ENCODE results near the gene TWIST2.

GRCh38 chr2:238925281-238925680, 77.4 kb downstream of the TWIST2 start:
- TF ChIP-seq CTCF (IDR thresholded peaks at IDR 0.05; ENCODE audit: poor library complexity, severe bottlenecking) (no peak), TAF1 (IDR thresholded peaks at IDR 0.05; ENCODE audit: low read depth) (no peak), POLR2AphosphoS5 (IDR thresholded peaks at IDR 0.05) (no peak), RAD21 (conservative IDR thresholded peaks at IDR 0.05) (no peak), MXI1 (conservative IDR thresholded peaks at IDR 0.05; ENCODE audit: poor library complexity, severe bottlenecking) (no peak), EZH2 (IDR thresholded peaks at IDR 0.05; ENCODE audit: borderline replicate concordance, insufficient read depth, low read length, poor library complexity, severe bottlenecking) (no peak), REST (IDR thresholded peaks at IDR 0.05; ENCODE audit: borderline replicate concordance) (no peak), SMC3 (conservative IDR thresholded peaks at IDR 0.05; ENCODE audit: poor library complexity) (no peak), EP300 (conservative IDR thresholded peaks at IDR 0.05; ENCODE audit: poor library complexity, severe bottlenecking) (no peak)

All from neural cell (in vitro differentiated cells).